Breast epithelium (tissue), 3 donors: ENCODE measurements around the gene GPR55.

Experiments used
- CTCF ChIP-seq, 3 donors: fragments of 450-650 bp; IDR thresholded peaks; one replicate each; pipeline ENCODE4 v1.5.1; 2016 to 2017; ENCODE audit warnings: antibody characterized with exemption in 3 of 3, mild to moderate bottlenecking in 3 of 3, moderate library complexity in 3 of 3
- POLR2A ChIP-seq: fragments of 450-650 bp; IDR thresholded peaks from one replicate; pipeline ENCODE4 v1.6.1; 2016; ENCODE audit warnings: antibody characterized with exemption, mild to moderate bottlenecking, moderate library complexity

- no peak for TF ChIP-seq CTCF (IDR thresholded peaks at IDR 0.05)
- TF ChIP-seq POLR2A = no peak
Observed at GRCh38 chr2:230928701-230929380, 3.8 kb upstream of the GPR55 start.
